ENCODE results near the gene SLC9A9.

DNA sequence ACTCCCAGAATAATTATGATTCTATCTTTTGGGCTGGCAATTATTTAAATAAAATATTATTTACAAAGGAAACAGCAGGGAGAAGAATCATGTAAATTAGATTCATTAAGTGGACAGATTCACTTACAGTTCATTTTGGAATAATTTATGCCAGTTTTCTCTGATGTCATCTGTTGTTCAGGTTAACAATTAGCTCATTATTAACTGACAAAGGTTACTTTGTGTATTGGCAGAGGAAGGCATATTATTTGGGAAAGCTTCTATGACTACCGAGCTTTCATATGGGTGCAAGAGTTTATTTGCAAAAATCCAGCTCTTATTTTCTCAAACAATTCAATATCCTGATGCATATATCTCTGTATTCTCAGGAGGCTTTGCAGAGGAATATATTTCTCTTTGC, 504.3 kb downstream of the SLC9A9 start:
- TF ChIP-seq, protein P1, sequence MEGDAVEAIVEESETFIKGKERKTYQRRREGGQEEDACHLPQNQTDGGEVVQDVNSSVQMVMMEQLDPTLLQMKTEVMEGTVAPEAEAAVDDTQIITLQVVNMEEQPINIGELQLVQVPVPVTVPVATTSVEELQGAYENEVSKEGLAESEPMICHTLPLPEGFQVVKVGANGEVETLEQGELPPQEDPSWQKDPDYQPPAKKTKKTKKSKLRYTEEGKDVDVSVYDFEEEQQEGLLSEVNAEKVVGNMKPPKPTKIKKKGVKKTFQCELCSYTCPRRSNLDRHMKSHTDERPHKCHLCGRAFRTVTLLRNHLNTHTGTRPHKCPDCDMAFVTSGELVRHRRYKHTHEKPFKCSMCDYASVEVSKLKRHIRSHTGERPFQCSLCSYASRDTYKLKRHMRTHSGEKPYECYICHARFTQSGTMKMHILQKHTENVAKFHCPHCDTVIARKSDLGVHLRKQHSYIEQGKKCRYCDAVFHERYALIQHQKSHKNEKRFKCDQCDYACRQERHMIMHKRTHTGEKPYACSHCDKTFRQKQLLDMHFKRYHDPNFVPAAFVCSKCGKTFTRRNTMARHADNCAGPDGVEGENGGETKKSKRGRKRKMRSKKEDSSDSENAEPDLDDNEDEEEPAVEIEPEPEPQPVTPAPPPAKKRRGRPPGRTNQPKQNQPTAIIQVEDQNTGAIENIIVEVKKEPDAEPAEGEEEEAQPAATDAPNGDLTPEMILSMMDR (IDR thresholded peaks at IDR 0.05), result no peak
- TF ChIP-seq POLR2A (IDR thresholded peaks at IDR 0.05), result no peak

All from thyroid gland (tissue), 4 donors.